Middle frontal gyrus (tissue), 1 donor: Measurements from ENCODE around the gene GSG1L2.
"Not testable (repeated sequence)": the region's sequence is repeated elsewhere in the genome, so short reads cannot be mapped to it uniquely, and the experiment has no call there.

Source experiments
- DNase-seq: peaks from one replicate; pipeline ENCODE4 v3.0.0-alpha.2; 2015; ENCODE audit warnings: low spot score; ENCODE audit errors: extremely low spot score

The GSG1L2 gene

DNA sequence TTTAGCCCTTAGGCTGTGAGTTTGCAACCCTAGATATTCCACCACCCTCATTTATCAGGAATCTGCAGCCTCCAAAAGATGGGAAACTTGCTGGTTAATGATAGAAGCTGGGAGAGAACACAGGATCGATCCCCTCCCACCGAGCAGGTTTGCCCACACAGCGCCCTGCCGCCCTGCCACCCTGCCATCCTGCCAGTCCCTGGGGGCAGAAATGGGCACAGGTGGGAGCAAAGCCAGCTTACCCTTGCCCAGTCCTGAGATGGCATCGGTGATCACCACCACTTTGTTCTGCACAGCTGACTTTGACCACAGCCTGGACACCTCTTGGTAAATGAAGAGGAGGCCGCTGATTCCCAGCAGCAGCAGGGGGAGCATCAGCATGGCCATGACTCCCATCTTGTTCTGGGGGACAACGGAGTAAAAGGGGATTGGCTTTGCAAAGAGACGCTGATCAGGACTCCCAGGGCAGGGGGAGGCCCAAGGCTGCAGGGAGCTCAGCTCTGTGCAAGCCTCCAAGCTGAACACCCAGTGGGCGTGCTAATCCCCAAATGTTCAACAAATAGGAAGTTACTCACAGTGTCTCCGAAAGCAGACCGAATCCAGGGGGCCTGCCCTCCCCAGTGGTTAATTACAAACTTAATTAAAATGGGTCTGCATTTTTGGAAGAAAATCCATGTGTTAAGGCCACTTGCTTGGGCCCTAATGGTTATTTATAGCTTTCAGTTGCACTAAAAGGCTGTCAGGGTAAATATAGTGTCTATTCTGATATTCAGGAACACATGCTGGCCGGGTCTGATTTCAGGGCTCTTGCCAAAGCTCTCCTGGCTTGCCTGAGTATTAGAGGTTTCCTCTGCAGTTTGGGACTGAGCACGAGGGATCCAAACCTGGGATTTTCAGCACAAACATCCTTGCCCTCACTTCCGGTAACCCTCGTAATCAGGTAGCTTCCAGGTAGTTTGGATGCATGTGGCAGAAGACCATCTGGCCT is 30.7 kb downstream of the GSG1L2 start, which contains the start of gene DHRS7C:
TSS of gene DHRS7C (minus strand) at position 704 of the 988 bp plus-strand sequence. CDS start at position 396, 308 bp downstream.
- no peak for DNase-seq

DNA sequence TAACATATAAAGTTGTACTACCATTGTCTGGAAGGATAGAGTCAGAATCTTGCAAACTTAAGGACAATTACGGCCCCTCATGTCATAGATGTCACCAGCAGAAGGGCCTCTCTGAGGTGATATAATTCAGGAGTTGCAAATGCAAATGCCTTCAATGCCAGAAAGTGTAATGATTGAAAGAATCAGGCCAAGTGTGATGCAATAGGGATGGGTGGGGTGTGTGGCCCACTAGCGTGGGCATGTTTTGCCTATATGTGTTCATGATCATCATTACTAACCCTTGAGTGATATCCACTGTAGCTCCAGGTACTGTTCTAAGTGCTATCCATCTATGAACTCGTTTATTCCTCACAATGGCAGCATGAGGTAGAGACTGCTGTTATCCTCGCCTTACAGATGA is 31.6 kb downstream of the GSG1L2 start:
- DNase-seq, result no peak

DNA sequence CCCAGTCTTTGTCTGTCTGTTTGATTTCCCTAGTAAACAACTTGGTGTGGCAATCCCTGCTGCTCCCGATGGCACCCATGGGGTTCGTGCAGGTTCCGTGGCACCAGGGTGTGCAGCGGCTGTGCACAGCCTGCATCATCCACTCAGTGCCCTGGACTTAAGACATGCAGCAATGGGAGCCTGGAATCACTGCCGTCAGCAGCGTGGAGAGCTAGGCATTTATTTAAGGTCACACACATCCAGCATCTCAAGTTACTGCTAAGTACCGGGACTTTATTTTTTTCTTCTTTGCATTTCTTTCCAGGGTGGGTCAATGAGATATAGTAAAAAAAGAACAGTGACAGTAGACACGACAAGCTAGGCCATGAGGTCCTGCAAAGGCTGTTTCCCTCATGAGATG is 33.3 kb downstream of the GSG1L2 start:
- no peak for DNase-seq

DNA sequence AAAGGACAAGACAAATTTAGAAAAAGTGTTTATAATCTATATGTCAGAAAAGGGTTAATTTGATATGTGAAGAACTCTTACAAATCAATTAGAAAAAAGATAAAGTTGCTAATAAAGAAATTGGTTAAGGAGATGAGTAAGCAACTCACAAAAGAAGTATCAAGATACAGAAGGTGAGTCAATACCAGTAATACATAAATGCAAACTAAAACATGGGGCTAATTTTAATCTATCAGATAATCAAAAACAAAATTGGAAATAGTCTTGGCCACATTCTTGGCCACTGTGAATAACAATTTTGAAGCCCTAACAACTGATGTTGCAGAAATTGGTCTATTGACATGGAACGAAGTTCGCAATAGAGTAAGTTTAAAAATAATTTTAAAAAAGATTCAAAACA is 37.3 kb downstream of the GSG1L2 start:
- DNase-seq, result no peak

DNA sequence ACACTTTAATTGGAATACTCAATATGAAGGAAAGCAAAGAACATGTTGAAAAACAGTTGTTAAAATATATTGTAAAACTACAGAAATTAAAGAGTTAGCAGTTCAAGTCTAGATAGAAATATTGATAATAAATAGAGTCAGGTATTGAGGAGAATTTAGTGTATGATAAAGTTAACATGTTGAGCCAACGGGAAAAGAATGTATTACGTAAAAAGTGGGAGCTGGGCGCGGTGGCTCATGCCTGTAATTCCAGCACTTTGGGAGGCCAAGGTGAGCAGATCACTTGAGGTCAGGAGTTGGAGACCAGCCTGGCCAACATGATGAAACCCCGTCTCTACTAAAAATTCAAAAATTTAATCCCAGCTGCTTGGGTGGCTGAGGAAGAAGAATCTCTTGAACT is 38.4 kb downstream of the GSG1L2 start:
- not testable (repeated sequence) for DNase-seq

DNA sequence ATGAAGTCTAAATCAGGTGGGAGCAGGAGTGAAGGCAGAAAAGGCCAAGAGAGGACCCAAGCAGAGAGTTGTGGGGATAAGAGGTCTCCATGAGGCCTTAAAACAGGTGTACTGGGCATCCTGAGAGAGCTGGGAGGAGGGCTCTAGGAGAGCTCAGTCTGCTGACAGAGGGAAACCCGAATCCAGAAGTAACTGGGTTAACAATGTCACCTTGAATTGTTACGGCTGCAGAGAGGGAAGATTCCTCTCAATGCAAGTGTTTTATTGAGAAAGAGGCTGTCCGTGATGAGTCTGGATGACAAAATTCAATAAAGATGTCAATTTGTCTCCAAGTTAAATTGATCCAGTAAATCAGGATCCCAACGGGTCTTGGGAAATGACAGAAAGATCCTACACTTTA is 38.8 kb downstream of the GSG1L2 start:
- DNase-seq, result no peak

DNA sequence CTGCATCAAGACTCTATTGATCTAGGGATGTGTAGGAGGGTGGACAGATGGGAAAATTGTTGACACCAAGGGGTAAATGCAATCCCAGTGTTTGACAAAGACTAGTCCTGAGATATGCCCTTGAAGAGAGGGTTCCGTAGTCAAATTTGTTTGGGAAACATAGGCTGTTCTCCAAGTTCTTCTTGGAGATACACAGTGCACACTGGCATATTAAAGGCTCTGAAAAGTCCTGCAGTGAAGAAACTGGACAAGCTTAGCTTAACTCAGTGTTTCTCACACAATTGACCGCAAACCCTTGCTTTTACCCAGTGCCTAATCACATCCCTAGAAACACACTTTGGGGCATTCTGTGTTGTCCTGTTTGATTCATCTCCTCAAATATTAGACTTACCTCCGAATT is 41.3 kb downstream of the GSG1L2 start:
- no peak for DNase-seq

DNA sequence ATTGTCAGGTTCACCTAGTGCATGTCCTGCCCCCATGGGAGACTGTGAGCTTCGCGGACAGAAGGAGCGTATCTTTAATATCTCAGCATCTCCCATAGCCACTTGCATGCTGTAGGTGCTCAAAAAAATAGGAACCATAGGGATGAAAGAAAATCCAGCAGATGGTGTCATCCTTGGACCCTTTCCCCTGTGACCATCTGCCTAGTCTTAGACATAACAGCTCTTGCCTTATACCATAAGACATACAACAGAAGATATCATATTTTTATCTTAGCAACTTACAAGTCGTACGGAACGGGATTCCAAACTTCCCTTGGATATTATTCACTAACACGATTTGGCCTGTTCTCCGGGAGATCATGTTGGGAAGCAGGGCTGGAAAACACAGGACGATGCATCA is 45.0 kb downstream of the GSG1L2 start:
- no peak for DNase-seq

DNA sequence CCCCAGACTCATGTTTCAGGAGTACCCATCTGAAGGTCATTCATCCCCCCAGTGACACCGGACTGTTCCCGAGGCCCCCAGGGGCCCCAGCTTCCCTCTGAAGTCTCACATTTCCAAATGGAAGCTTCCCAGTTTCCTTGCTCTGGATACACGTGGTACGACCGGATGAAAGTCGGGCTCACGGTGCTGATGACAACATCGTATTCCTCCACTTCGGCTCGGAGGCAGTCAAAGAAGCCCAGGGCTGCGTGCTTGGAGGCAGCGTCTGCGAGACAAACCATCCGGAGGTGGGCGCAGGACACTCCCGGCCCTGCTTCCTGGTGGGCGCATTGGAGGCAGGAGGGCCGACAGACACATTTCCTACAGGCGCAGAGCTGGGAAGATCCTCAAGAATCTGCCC is 49.2 kb downstream of the GSG1L2 start:
- DNase-seq, result no peak

DNA sequence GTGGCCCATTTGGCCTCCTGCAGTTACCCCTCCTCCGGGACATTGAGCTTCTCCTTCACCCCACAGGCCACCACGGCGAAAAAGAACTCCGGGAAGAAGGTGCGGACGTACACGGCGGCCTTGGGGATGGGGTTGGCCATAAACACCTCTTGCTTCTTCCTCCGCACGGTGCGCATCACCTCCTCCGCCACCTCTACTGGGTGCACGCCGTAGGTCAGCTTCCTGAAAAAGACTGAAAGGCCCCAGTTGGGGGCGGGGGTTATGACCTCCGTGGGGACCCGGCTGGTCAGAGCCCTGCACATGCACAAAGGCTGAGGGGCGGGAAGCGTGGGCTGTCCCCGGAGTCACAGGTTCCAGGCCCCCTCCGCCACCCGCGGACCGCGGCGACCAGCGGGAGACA is 50.4 kb downstream of the GSG1L2 start:
- no peak for DNase-seq

DNA sequence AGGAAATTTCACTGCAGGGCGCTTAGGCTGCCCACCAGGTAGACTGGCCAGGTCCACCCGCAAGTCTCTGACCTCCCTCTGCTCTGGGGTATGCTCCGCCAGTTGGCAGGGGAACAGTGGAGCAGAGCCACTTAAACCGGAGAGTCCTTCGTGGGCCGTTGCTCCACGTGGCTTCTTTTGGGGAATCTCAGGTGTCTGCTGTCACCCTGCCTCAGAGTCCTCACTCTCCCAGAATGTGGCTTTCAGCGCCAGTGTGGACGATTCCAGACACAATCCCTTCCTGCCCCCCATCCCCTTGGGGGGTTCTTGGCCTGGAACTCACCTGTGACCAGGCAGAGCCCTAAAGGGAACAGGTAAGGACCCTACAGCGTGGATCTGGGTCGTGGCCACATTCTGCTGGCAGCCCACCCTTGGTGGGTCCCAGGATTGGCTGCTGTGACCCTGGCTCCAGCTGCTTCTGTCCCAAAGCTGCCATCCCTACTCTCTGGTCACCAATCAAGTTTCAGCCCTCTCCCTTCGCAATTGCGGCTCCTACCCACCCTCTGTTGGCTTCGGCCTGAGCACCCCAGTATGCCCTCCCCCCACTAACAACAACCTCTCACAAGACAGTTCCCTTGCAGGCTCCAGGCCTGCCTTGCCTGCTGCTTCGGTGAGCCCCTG is 52.7 kb downstream of the GSG1L2 start:
- DNase-seq, result no peak

DNA sequence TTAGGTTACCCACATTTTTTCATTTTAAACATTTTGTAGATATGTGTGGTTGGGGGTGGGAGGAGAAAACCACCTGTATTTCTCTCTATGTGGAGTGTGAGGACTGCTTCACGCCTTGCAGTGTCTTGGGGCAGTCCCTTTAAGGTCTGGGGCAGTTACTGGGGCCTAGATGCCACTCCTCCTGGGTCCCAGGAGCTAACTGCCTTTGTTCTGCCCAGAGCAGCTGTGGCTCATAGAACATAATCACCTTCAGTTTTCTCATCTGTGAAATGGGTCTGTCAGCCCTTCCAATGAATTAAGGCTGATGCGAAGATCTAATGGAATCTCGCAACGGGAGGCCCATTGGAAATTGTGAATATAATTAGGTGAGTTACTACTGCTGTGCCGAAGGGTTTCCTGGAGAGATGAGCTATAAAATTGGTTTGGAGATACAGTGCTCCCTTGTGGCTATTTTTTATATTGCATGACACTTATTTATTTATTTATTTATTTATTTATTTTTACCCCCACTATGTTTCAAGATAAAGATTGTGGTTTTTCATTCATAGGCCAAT is 53.4 kb downstream of the GSG1L2 start:
- no peak for DNase-seq

DNA sequence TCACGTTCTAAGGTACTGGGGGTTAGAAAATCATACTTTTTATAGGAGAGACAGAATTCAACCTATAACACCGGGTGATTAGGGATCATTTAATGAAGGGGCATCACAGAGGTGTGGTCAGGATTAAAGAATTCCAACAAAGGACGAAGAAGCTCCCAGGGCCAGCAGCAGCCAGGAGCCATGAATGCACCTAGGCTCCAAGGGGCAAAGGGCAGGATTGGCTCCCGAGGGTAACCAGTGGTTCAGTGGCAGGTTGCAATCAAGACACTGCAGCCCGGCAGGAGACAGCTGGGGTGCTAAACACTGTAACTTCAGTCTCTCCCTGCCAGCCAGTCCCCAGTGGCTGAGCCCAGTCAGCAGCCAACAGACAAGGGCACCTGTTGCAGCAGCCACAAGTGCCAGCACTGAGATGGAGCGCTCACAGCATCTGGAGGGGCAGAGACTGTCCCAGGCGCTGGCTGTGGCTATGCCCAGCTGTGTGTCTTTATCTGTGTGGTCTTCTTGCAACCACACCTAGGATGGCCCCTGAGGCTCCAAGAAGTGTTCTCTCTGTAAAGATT is 54.4 kb downstream of the GSG1L2 start:
- no peak for DNase-seq

DNA sequence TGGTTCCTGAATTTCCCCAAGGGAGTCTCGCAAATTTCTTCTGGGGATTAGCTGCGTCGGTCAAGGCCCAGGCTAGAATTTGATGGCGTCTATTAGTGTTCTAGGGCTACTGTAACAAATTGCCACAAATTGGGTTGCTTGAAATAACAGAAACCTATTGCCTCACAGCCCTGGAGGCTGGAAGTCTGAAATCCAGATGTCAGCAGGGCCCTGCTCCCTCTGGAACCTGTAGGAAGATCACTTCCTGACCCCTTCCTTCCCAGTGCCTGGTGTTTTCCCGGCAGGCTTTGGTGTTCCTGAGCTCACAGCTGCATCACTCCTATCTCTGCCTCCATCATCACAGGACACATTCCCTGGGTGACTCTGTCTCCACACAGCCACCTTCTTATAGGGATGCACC is 54.9 kb downstream of the GSG1L2 start:
- no peak for DNase-seq

DNA sequence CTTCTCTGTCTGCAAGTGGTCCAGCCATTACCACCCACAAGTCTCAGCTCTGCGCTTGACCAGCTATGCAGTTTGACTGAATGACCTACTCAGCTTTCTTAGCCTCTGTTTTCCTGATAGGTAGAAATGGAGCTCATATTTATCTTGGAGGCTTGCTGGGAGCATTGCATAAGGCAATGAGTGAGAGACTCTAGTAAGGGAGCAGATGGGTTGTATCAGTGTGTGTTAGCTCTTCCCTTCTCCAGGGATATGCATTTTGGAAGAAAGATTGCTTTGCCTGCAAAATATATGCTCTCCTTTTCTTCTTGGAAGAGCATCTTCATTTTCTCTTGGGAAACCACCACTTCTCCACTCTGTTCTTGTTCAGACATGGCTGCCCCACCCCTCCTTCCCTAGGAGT is 56.6 kb downstream of the GSG1L2 start:
- no peak for DNase-seq

DNA sequence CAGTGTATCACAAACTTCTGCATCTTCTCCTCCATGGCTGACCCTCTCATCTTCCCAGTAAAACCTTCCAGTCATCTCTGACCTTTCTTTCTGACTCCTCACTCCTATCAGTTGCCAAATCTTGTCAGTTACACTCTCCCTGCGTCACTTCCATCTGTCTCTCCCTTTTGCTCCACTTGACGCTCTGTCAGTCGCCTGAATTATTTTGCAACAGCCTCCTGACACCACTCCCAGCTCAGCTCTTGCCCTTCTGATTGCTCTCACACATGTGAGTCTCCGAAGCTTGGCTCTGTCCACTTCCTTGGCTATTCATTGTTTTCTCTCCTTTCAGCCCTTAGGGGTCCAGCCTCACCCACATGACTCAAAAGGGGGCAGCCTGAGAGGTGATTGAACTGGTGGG is 58.2 kb downstream of the GSG1L2 start:
- DNase-seq, result no peak

DNA sequence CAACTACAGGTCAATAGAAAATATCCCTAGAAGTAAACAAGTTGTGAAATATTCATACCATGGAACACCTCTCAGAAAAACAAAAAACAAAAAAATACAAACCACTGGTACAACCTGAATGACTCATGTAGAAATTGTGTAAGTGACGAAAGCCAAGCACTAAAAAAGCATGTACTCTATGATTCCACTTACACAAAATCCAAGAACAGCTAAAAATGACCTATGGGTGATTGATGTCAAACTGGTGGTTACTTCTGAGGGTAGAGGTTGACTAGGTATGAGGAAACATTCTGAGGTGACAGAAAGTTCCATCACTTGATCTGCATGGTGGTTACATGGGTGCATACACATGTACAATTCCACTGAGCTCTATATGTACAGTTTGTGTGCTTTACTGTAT is 61.6 kb downstream of the GSG1L2 start:
- no peak for DNase-seq

DNA sequence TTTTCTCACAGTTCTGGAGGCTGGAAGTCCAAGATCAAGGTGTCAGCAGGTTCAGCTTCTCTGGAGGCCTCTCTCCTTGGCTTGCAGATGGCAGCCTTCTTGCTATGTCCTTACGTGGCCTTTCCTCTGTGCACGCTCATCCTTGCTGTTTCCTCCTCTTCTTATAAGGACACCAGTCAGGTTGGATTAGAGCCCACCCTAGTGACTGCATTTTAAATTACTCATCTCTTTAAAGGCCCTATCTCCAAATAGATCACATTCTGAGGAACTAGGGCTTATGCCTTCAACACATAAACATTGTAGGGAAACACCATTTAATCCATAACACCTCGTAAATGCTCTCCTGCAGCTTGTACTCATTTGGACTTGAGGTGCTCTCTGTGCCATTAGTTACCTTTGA is 66.8 kb downstream of the GSG1L2 start:
- no peak for DNase-seq
